GM21825 (cell line): ENCODE results near the gene MXI1.

Experiments used
- ATAC-seq: cut with Tn5 transposase; IDR thresholded peaks from one replicate; pipeline ENCODE4 v1.9.1; 2021; ENCODE audit warnings: mild to moderate bottlenecking, moderate library complexity; ENCODE audit not compliant: unreplicated experiment

The MXI1 gene

DNA sequence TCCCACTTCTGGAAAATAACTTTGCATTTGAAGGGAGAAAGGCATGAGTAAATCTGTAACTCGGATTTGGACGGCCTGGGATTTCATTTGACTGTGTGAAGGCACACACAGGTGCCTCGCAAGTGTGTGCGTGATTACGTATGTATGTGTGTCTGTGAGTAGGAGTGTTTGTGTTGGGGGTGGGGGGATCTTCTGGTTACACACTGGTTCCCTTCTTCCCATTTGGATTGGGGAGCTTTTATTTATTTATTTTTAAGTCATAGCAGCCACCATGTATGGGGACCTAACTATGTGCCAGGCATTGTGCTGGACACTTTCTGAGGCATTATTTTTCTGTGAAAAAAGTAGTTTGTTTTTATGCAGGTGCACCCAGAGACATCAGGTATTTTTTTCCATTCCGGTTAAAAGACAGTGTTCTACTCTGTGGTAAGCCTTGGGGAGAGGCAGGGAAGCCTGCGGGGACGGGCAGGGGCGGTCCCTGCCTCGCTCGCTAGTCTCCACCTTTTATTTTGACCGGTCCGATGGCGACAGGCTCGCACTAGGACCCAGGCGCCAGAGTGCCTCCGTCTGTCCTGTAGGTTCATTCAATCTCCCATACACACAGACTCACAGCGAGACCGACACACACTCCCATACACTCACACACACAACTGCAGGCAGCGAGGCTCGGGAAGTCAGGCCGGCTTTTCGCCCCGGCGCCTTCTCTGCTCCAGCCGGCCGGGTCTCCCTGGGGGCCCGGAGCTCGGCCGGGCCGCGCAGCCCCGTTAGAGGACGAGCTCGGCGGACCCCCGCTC lies at the start of gene MXI1:
TSS of gene MXI1 (plus strand) at position 595 of the 794 bp plus-strand sequence. CDS start 204 bp downstream, outside the sequence.
- peak; percentile 51 for ATAC-seq

DNA sequence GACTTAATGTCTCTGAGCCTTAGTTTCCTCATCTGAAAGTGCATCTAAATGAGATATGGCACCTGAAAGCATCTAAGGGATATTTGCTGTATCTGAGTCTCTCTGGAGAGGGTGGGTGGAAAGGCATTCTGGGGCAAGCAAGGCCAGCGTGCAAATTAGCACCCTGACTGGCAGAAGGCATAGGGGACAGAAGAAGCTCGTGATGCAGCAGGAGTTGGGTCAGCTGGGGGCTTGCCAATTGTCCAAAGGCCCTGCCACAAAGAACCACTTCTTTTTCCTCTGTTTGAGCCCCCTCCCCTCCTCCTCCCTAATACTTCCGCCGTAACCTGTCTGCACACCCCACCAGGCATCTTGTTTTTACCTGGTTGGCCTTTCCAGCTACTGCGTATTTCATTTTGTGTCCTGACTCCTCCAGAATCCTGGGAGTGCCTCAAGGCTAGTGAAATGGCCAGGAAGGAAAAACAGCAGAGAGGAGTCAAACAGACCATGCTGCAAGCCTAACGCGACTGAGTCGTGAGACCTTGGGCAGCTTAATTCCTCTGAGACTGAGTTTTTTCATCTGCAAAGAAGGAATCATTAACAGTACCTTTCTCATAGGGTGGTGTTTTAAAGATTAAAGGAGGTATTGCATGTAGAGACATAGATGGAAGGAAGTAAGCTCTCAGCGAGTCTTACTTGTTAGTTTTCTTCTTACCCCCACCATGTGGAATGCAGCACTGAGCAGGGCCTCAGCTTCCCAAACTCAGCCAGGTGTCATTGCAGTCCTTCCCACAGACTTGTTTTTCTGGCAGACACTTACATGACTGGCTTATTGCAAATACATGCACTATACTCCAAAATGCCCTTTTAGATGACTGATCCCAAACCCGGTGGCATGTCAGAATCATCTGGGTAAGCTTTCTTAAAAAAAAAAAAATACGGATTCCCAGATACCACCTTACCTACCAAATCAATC lies 49.1 kb upstream of the MXI1 start:
- ATAC-seq, result no peak

- no peak for ATAC-seq
Observed at GRCh38 chr10:110160081-110160480, 47.3 kb upstream of the MXI1 start.

DNA sequence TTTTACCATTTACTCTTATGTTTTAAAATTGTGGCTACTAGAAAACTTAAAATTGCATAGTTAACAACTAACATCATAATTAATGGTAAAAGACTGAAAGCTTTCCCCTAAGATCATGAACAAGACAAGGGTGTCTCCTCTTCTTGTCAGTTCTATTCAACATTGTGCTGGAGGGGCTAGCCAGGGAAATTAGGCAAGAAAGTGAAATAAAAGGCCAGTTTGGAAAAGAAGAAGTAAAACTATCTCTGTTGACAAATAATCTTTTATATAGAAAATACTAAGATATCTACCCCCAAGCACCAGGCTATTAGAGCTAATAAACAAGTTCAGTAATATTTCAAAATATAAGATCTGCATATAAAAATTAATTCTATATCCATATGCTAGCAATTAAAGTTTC lies 46.9 kb upstream of the MXI1 start:
- ATAC-seq, result no peak

DNA sequence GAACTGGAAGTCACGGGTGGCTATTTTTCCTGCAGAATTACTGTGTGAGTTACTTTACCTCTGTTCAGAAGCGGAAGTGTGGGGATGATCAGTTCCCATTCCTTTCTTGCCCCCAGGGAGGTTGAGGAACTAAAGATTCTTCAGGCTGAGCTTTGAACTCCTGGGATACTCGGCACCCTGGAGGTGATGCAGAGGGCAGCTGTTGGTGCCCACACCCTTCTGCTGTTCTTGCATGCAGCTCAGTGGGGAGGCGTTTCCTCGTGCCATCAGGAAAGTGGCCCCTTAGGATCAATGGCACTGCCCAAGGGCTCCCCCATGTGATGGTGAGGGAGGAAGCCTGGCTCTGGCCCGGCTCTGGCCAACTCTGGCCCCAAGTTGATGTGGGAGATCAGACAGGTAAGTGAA lies 44.7 kb upstream of the MXI1 start:
- no peak for ATAC-seq

DNA sequence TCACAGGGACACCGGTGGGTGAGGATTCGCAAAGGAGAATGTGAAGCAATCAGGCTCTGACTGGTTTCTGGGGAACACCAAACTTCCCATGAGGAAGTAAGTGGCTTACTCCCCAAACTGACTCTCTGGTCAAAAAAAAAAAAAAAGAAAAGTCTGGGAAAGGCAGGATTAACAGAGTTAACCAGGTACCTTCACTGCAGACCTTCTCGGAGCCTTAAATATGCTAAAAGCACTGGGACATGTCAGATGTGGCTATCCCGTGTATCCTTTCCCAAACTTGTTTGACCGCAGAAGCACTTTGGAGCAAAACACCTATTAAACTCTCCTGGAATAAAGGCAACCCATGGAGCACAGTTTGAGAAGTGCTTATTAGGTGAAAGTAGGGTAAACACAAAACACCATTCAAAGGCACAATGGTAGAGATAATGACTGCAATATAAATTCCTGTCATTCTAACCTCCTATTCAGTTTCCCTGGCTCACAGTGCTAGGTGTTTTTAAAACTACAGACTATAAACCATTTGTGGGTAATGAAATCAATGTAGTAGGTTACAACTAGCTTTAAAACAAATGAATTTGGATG lies 44.1 kb upstream of the MXI1 start:
- ATAC-seq, result no peak

GRCh38 chr10:110163841-110164240 lies 43.6 kb upstream of the MXI1 start:
- no peak for ATAC-seq

- no peak for ATAC-seq
Observed at GRCh38 chr10:110165239-110165638, 42.2 kb upstream of the MXI1 start.

DNA sequence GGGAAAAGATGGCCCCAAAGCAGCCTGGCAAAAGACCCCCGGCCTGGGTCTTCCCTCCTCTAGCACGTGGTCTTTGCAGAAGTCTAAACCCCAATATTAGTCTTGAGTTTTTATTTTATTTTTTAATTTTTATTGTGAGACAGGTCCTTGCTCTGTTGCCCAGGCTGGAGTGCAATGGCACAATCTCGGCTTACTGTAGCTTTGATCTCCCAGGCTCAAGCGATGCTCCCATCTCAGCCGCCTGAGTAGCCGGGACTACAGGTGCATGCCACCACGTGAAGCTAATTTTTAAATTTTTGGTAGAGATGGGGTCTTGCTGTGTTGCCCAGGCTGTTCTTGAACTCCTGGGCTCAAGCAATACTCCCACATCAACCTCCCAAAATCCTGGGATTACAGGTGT lies 40.3 kb upstream of the MXI1 start:
- no peak for ATAC-seq

- no peak for ATAC-seq
Observed at GRCh38 chr10:110168601-110169481, 38.6 kb upstream of the MXI1 start.

GRCh38 chr10:110169586-110169985 lies 37.8 kb upstream of the MXI1 start:
- no peak for ATAC-seq

- ATAC-seq, result no peak
Observed at GRCh38 chr10:110170142-110170971, 37.0 kb upstream of the MXI1 start.

GRCh38 chr10:110171032-110171431 lies 36.4 kb upstream of the MXI1 start:
- no peak for ATAC-seq

DNA sequence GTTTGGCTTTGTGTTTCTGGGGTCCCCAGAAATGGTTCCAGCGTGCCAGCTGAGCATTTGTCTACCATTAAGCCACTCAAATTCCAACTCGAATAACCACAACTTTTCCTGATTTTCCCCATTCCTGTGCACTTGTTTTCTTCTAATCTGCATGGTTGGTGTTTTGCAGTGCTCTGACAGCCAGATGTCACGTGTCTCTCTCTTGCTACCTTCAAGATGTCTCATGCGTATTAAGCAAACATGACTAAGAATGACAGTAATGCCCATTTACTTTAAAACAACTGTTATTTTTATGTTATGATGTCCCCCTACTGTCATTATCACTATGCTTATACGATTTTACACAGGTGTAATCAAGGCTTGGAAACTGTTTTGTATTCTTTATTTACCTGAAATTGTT lies 35.2 kb upstream of the MXI1 start:
- ATAC-seq, result no peak

DNA sequence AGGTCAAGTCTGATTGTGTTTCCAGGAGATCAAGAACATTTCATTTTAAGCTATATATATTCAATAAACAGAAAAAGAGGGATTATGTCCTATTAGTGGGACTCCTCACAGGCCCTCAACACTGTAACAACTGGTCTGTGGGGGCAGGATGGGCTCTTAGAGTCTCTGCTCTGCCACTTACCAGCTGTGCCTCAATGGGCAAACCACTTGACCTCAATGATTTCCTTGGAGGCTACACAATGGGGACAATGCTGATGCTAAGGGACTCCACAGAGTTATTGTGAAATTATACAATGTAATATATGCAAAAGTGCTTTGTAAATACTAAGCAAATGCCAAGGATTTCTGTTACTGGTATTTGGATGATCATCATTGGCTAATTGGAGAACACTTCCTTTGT lies 33.2 kb upstream of the MXI1 start:
- ATAC-seq, result no peak

DNA sequence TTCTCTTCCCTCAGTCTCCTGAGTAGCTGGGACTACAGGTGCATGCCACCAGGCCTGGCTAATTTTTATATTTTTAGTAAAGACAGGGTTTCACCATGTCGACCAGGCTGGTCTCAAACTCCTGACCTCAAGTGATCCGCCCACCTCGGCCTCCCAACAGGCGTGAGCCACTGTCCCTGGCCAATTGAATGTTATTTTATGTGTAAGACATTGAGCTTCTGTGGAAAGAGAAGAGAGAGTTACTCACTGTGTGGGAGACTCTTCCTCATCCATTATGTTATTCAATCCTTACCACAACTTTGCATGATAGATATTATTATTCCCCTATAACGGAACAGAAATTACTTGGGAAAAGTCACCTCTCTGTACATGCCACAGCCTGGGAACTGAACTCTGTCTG lies 32.6 kb upstream of the MXI1 start:
- no peak for ATAC-seq

DNA sequence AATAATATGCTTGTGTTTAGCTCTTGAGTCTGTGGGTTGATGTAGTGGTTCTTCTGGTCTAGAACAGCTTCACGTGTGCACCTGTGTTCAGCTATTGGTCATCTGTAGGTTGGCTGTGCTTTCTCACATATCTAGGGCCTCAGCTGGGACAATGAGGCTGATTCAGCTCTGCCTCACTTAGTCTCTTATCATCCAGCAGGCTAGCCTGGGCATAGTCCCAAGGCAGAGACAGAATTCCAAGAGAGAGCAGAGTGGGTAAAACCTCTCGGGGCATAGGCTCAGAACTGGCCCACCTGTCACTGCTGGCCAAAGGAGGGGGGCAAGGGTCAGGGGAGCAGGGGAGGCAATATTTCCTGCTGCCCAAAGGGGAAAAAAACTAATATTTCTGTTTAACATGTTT lies 32.0 kb upstream of the MXI1 start:
- no peak for ATAC-seq

DNA sequence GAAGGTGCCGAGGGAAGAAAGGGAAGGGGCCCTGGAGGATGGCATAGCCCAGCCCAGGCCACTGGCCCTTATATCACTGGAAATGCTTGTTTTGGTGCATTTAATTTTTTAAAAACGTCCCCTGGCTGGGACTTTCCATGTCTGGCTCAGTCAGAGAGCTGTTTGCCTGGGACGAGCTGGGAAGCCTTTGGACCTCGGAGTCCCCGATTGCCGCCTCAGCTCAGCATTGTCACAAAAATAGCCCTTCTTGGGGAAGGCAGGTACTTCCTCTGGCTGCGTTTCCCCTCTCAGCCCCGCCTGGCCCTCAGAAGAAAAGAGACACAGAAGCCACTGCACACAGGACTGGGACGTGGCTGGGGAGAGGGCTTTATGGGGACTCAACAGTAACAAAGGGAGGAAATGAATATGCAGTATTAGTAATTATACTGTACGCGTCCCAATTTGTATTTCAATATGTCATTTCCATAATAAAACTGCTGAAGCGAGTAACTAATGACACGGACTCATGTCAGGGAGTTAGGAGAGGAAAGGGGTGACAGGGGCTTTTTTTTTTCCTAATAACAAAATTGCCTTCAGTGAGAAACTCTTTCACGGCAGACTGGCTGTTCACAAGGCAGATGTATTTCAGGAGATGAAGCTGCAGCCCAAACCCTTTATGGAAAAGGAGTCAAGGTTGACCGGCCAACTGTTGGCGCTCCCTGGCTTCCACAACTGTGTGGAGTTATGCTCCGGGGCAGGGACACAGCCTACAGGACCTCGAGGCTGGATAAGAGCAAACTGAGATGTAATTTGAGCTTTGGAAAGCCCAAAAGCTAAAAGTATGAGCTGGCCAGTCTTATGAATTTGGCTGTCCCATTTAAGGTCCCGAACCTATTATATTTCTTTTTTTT lies 31.0 kb upstream of the MXI1 start:
- ATAC-seq, result no peak

GRCh38 chr10:110179220-110179619 lies 28.2 kb upstream of the MXI1 start:
- no peak for ATAC-seq
